HepG2 (cell line): ENCODE data around the gene MTRFR. TPM values are rescaled to one million over a fixed set of nuclear protein-coding genes. Genes with fewer than 3 reads are reported as not detected.

ENCODE experiments used
- ATF2 ChIP-seq: sonication (generic); formaldehyde crosslinking; IDR thresholded peaks from 2 replicates; pipeline ENCODE4 v1.4.0; 2020; ENCODE audit warnings: missing genetic modification reagents
- MLLT10 ChIP-seq: sonication (generic); formaldehyde crosslinking; IDR thresholded peaks from 2 replicates; pipeline ENCODE4 v1.4.0; 2020; ENCODE audit warnings: missing genetic modification reagents
- MTF2 ChIP-seq: sonication (generic); formaldehyde crosslinking; IDR thresholded peaks from 2 replicates; pipeline ENCODE4 v1.5.0; 2020; ENCODE audit warnings: missing genetic modification reagents, borderline replicate concordance
- PATZ1 ChIP-seq: sonication (generic); formaldehyde crosslinking; IDR thresholded peaks from 2 replicates; pipeline ENCODE4 v1.4.0; 2020; ENCODE audit warnings: missing genetic modification reagents
- RNF2 ChIP-seq: fragments of 450-650 bp; conservative IDR thresholded peaks from 2 replicates; pipeline ENCODE4 v1.6.1; 2016; ENCODE audit warnings: low read depth
- ZBED4 ChIP-seq: sonication (generic); formaldehyde crosslinking; IDR thresholded peaks from 2 replicates; pipeline ENCODE4 v1.4.0; 2020; ENCODE audit warnings: missing genetic modification reagents, borderline replicate concordance
- ZNF280B ChIP-seq: sonication (generic); formaldehyde crosslinking; IDR thresholded peaks from 2 replicates; pipeline ENCODE4 v1.5.0; 2020; ENCODE audit warnings: missing genetic modification reagents, mild to moderate bottlenecking, borderline replicate concordance
- ZNF280D ChIP-seq: sonication (generic); formaldehyde crosslinking; IDR thresholded peaks from 2 replicates; pipeline ENCODE4 v1.5.1; 2020; ENCODE audit warnings: mild to moderate bottlenecking, missing genetic modification reagents
- ZNF569 ChIP-seq: sonication (generic); formaldehyde crosslinking; IDR thresholded peaks from 2 replicates; pipeline ENCODE4 v1.5.0; 2020; ENCODE audit warnings: mild to moderate bottlenecking, missing genetic modification reagents, moderate library complexity, borderline replicate concordance
- ZNF660 ChIP-seq: sonication (generic); formaldehyde crosslinking; IDR thresholded peaks from 2 replicates; pipeline ENCODE4 v1.5.1; 2020; ENCODE audit warnings: mild to moderate bottlenecking, low read depth, missing genetic modification reagents, borderline replicate concordance
- polyA plus RNA-seq, 8 experiments: library from polyadenylated mRNA; depleted of rRNA in 3 of 8; stranded (reverse) in 7 of 8; unstranded in 1 of 8; fragments of >200 nt; fragmentation: Illumina TruSeq in 4 of 8; extraction: Trizol in 4 of 8; gene quantifications; 2 replicates each; pipeline versions ENCODE4 v1.2.1 to v1.2.3, GENCODE V29; 2011 to 2016; ENCODE audit warnings: low read depth in 4 of 8, missing spikeins in 1 of 8, mixed read lengths in 1 of 8; ENCODE audit not compliant: insufficient read depth in 1 of 8
- total RNA-seq, 5 experiments: library from RNA; depleted of rRNA; stranded (reverse); fragments of >200 nt; fragmentation: Illumina TruSeq; extraction: Trizol; gene quantifications; 2 replicates each; pipeline ENCODE4 v1.2.3, GENCODE V29; 2016; ENCODE audit warnings: low read depth in 1 of 5

The MTRFR gene
- total and polyA plus RNA-seq, 2 of the 13 experiments (the other 11 are each of a cell fraction or from before 2014, with no cell fraction given) = 7.1 to 9.9 TPM

- no peak for TF ChIP-seq ZNF280D (CRISPR knock-in tag)
- no peak for TF ChIP-seq MTF2
- TF ChIP-seq MLLT10 (CRISPR knock-in tag) = no peak
- TF ChIP-seq ZNF660 (CRISPR knock-in tag) = no peak
- no peak for TF ChIP-seq ZNF569
- no peak for TF ChIP-seq ZBED4 (CRISPR knock-in tag)
- TF ChIP-seq RNF2 = no peak
- no peak for TF ChIP-seq ZNF280B (CRISPR knock-in tag)
- TF ChIP-seq ATF2 = no peak
- TF ChIP-seq PATZ1 (CRISPR knock-in tag) = no peak
Measured at GRCh38 chr12:123238961-123239360, 5.7 kb downstream of the MTRFR start (continued).
